GM23338 (cell line): ENCODE data around the gene ADAMTS17. TPM values are rescaled to one million over a fixed set of nuclear protein-coding genes. Genes with fewer than 3 reads are reported as not detected.

Experiments used
- ATAC-seq: fragments of 200-7000 bp; cut with Tn5 transposase; 3 replicates; pipeline ENCODE4 v1.9.1; 2020
- DNase-seq: peaks from one replicate; pipeline ENCODE4 v3.0.0-alpha.2; 2015; ENCODE audit warnings: low spot score
- H2AFZ ChIP-seq: fragments of 200-600 bp; sonication (generic); 2 replicates; pipeline ENCODE4 v1.8.0; 2016; ENCODE audit warnings: antibody characterized with exemption, mild to moderate bottlenecking, moderate library complexity
- H3F3A ChIP-seq: fragments of 200-600 bp; sonication (generic); replicated peaks from 2 replicates; pipeline ENCODE4 v1.8.0; 2017; ENCODE audit warnings: antibody characterized with exemption, mixed run types, low read depth
- H3K27ac ChIP-seq: fragments of 200-600 bp; sonication (generic); 2 replicates; pipeline ENCODE4 v1.6.1; 2016; ENCODE audit warnings: low read depth
- H3K27me3 ChIP-seq: fragments of 200-600 bp; sonication (generic); 2 replicates; pipeline ENCODE4 v1.8.0; 2016; ENCODE audit warnings: mild to moderate bottlenecking, mixed run types, moderate library complexity; ENCODE audit not compliant: insufficient read depth
- H3K36me3 ChIP-seq: fragments of 200-600 bp; sonication (generic); 2 replicates; pipeline ENCODE4 v1.8.0; 2016; ENCODE audit warnings: mild to moderate bottlenecking; ENCODE audit not compliant: insufficient read depth
- H3K4me1 ChIP-seq: fragments of 200-600 bp; sonication (generic); 2 replicates; pipeline ENCODE4 v1.8.0; 2016; ENCODE audit warnings: mild to moderate bottlenecking, moderate library complexity; ENCODE audit not compliant: insufficient read depth
- H3K4me2 ChIP-seq: fragments of 200-600 bp; sonication (generic); 2 replicates; pipeline ENCODE4 v1.7.1; 2017; ENCODE audit warnings: mixed run types
- H3K4me3 ChIP-seq: fragments of 200-600 bp; sonication (generic); 2 replicates; pipeline ENCODE4 v1.6.1; 2016; ENCODE audit warnings: mixed run types
- H3K79me2 ChIP-seq: fragments of 200-600 bp; sonication (generic); replicated peaks from 2 replicates; pipeline ENCODE4 v1.8.0; 2017; ENCODE audit warnings: mild to moderate bottlenecking; ENCODE audit not compliant: insufficient read depth
- H3K9me2 ChIP-seq: fragments of 200-600 bp; sonication (generic); 2 replicates; pipeline ENCODE4 v1.8.0; 2017; ENCODE audit not compliant: insufficient read depth
- H4K20me1 ChIP-seq: fragments of 200-600 bp; sonication (generic); replicated peaks from 2 replicates; pipeline ENCODE4 v1.8.0; 2017; ENCODE audit warnings: mild to moderate bottlenecking; ENCODE audit not compliant: insufficient read depth
- H3K27ac Mint-ChIP-seq: 2 replicates; pipeline ENCODE4 v1.8.0; 2020; ENCODE audit warnings: inconsistent platforms, mild to moderate bottlenecking, moderate library complexity, mixed read lengths
- H3K27me3 Mint-ChIP-seq: 3 replicates; pipeline ENCODE4 v1.8.0; 2022; ENCODE audit warnings: low read depth, mild to moderate bottlenecking, moderate library complexity, mixed read lengths, inconsistent platforms; ENCODE audit not compliant: insufficient read depth, poor library complexity
- H3K36me3 Mint-ChIP-seq: 3 replicates; pipeline ENCODE4 v1.8.0; 2021; ENCODE audit warnings: low read depth, mild to moderate bottlenecking, inconsistent platforms, moderate library complexity, mixed read lengths
- H3K4me1 Mint-ChIP-seq: 3 replicates; pipeline ENCODE4 v1.8.0; 2020; ENCODE audit warnings: mild to moderate bottlenecking, inconsistent platforms, mixed read lengths
- H3K4me3 Mint-ChIP-seq: 3 replicates; pipeline ENCODE4 v1.8.0; 2021; ENCODE audit warnings: moderate library complexity, mild to moderate bottlenecking, inconsistent platforms, mixed read lengths
- H3K9me3 Mint-ChIP-seq: 3 replicates; pipeline ENCODE4 v1.8.0; 2020; ENCODE audit warnings: moderate library complexity, mild to moderate bottlenecking, inconsistent platforms, mixed read lengths
- CTCF ChIP-seq, 2 experiments: fragments of 200-600 bp in 1 of 2; sonication (generic) in 1 of 2; conservative IDR thresholded peaks; 2 replicates each; pipeline versions ENCODE4 v1.5.1 to v1.6.1; 2016 to 2017; ENCODE audit warnings: antibody characterized with exemption in 2 of 2, low read depth in 2 of 2, mild to moderate bottlenecking in 2 of 2, moderate library complexity in 1 of 2
- ETS1 ChIP-seq: IDR thresholded peaks from 2 replicates; pipeline ENCODE4 v1.6.1; 2016; ENCODE audit warnings: antibody characterized with exemption
- EZH2 ChIP-seq: fragments of 200-600 bp; sonication (generic); IDR thresholded peaks from one replicate; pipeline ENCODE4 v1.8.0; 2017; ENCODE audit warnings: antibody characterized with exemption, mild to moderate bottlenecking, low read depth; ENCODE audit not compliant: unreplicated experiment
- EZH2phosphoT487 ChIP-seq: fragments of 200-600 bp; sonication (generic); IDR thresholded peaks from one replicate; pipeline ENCODE4 v1.8.1; 2018; ENCODE audit warnings: antibody characterized with exemption; ENCODE audit not compliant: unreplicated experiment
- JUNB ChIP-seq: IDR thresholded peaks from one replicate; pipeline ENCODE4 v1.6.1; 2016; ENCODE audit warnings: antibody characterized with exemption; ENCODE audit not compliant: unreplicated experiment
- STAT1 ChIP-seq: IDR thresholded peaks from one replicate; pipeline ENCODE4 v1.6.1; 2016; ENCODE audit warnings: antibody characterized with exemption; ENCODE audit not compliant: unreplicated experiment
- ZNF114 ChIP-seq: fragments of 250-450 bp; sonication (Bioruptor Pico); IDR thresholded peaks from 2 replicates; pipeline ENCODE4 v1.5.0; 2020; ENCODE audit warnings: mild to moderate bottlenecking, moderate library complexity
- ZNF331 ChIP-seq: fragments of 250-450 bp; sonication (Bioruptor Pico); IDR thresholded peaks from 2 replicates; pipeline ENCODE4 v1.5.0; 2020; ENCODE audit warnings: low read depth, mild to moderate bottlenecking, moderate library complexity
- ZNF462 ChIP-seq: fragments of 250-450 bp; sonication (Bioruptor Pico); IDR thresholded peaks from 2 replicates; pipeline ENCODE4 v1.5.0; 2020; ENCODE audit warnings: mild to moderate bottlenecking, moderate library complexity
- polyA plus RNA-seq: library from polyadenylated mRNA; unstranded; fragments of >200 nt; fragmentation: Nextera tagmentation; extraction: Ambion mirVana; gene quantifications from 2 replicates; pipeline ENCODE4 v1.2.1, GENCODE V29; 2016
- total RNA-seq: library from RNA; depleted of rRNA; stranded (reverse); fragments of >200 nt; shearing (Covaris generic); gene quantifications from 2 replicates; pipeline ENCODE4 v1.2.3, GENCODE V29; 2014

The ADAMTS17 gene
- total and polyA plus RNA-seq, 2 experiments from 2014 or later: 0.60 to 3.8 TPM

GRCh38 chr15:100121285-100121684 lies 220.5 kb downstream of the ADAMTS17 start:
- H3K27ac Mint-ChIP-seq: no peak overlapping the region
- Histone ChIP-seq H4K20me1 (no peaks in the 10 kb centered on the region), H3K9me2 (no peaks in the 10 kb centered on the region), H3K27me3 (no peaks in the 10 kb centered on the region), H3K79me2 (no peaks in the 10 kb centered on the region), H3K4me3 (no peak overlapping the region), H3K4me2 (no peak overlapping the region), H2AFZ (no peak overlapping the region), H3K36me3 (no peaks in the 10 kb centered on the region), H3K27ac (no peak overlapping the region), H3K4me1 (no peaks in the 10 kb centered on the region), H3F3A (no peaks in the 10 kb centered on the region)
- H3K9me3 Mint-ChIP-seq: peaks cover 24% of the 10 kb centered on the region
- H3K4me3 Mint-ChIP-seq: no peak overlapping the region
- DNase-seq (no peak), ATAC-seq (no peak)
- H3K27me3 Mint-ChIP-seq: peaks cover 3% of the 10 kb centered on the region
- H3K4me1 Mint-ChIP-seq: peaks cover 5% of the 10 kb centered on the region; the same call in 1 of the 3 replicates
- H3K36me3 Mint-ChIP-seq: peaks cover 13% of the 10 kb centered on the region; the same call in 2 of the 3 replicates
- TF ChIP-seq STAT1: no peak
- TF ChIP-seq ETS1: no peak
- TF ChIP-seq ZNF462 (CRISPR knock-in tag): no peak
- TF ChIP-seq CTCF (conservative IDR thresholded peaks at IDR 0.05; ENCODE audit: low read depth in 2 of 2): no peak
- no peak for TF ChIP-seq EZH2
- no peak for TF ChIP-seq ZNF114
- TF ChIP-seq JUNB: no peak
- no peak for TF ChIP-seq EZH2phosphoT487
- TF ChIP-seq ZNF331 (CRISPR knock-in tag): no peak
